GM18868 (cell line): ENCODE results near the gene TARS1.

Experiments used
- ATAC-seq: cut with Tn5 transposase; IDR thresholded peaks from one replicate; pipeline ENCODE4 v1.9.1; 2021; ENCODE audit warnings: mild to moderate bottlenecking, moderate library complexity; ENCODE audit not compliant: unreplicated experiment

The TARS1 gene

DNA sequence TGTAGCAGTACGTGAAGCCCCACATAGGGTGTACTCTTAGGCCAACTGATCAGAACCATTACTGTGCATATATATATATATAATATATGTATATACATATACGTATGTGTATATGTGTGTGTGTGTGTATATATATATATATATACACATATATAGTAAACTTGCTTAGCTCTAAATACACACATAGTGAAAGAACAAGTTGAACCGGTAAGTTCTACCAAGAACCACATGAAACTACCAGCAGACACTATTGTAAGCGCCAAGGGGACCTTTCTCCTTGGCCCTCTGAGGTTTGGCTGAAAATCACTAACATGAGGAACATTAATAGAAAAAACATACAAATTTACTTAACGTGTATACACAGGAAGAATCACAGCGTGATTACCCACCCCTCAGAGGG, 1.8 kb upstream of the TARS1 start:
- ATAC-seq, result no peak

DNA sequence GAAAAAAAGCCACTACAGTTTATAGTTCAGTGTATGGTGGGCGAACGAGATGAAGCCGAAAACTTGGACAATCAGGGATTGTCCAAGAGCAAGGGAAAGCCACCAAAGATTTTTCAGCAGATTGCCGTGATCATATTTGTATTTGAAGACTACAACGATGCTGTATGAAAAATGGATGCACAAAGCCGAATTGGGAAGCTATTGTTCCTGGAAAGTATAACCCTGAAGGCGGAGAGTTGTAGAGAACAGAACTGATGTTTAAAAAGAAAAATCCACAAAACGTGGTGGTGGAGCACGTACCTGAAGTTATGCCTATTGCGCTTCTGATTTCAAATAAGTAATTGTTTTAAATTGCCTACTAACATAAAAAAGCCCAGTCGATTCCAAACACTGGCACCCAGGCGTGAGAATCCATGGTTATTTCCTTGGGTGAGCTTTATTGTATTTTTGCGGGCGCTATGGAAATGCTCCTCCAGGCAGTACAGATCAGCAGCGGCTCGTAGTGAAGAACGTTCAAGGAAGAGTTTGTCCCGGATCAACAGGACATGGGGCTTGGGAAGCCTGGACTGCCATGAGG, 772 bp upstream of the TARS1 start:
- no peak for ATAC-seq

DNA sequence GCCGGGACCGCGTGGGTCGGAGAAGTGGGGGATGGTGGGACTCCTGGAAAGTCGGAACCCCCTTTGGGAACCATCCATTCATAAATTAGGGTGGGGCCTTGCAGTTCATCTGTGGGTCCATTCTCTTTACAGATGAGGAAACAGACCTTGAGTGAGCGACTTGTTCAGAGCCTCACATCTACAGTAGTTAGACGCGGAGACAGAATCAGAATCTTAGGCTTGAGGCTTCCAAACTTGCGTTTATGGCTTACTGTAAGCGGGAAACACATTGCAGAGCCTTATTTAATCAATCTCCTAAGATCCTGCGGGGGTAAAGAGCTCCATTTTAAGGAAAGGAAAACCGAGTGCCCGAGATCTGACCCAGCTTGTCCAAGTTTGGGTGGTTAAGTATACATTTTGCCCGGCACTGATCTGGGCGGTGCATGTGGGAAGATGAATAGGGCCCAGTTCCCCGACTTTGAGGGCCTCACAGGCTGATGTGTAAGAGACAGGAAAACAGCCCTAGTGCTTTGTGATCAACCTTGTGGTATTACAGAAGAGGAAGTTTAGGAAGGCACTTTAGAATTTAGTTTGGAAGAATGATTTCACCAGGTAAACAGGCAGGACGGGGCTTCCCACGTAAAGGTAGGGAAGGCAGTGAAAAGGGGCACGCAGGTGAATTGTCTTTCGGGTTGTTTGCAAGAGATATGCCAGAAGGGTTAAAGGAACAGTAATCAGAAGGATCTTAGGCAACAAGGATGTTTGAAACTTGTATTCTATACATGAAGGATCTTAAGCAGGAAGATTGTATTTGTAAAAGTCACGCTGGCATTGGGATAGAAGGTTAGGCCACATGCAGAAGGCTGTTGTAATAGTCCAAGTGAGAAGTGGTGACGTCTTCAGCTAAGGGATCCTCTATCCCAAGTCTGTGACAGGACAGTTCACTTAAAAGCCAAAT, 744 bp downstream of the TARS1 start:
- ATAC-seq, result no peak

DNA sequence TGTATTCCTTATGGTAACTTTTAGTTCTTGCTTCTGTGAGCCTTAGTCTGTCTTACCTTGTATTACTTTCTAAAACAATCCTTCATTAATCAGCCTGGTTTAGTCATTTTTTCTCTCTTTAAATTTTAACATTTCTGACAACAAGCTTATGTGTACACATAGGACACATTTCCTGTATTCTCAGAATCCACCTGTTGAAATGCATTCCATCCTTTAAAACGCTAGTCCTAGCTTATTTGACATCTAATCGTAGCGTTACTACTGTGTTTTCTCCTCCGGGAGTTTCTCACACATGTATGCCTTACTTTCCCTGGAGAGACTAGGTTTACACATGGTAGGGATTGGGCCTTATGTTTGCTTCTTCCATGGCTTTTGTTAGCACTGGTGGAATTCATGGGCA, 3.8 kb downstream of the TARS1 start:
- no peak for ATAC-seq

DNA sequence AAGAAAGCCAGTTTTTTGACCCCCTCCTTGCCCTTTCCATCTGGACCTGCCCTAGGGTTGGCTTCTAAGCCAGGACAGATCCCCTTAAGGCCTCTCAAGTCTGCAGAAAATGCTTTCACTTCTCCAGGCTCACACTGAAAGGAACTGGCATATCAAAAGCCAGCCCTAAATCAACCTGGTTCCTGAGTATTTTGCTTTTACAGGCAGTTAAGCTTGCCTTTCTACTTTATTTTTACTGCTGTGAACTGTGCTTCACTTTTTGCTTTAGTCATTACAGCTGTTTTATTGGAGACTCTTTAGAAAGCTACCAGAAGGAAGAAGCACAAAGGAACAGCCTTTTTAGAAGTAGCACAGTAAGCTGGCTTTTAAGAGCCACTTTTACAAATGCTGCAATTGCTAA, 5.0 kb downstream of the TARS1 start:
- ATAC-seq, result no peak

DNA sequence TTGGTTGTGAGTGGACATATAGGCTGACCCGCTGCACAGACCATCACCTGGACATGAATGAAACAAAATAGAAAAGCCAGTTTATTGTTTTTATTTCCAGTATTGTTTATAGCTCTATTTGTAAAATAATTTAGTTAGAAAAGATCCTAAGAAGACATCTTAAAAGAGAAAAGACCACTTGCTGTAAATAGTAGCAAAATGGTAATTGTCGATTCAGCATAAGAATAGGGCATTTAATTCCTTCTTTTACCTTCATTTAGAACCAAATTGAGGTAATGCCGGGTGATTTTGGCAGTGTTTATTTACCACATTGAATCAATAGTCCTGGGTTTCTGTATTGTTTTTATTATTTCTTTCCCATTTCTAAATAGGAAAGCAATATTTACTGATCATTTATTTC, 7.4 kb downstream of the TARS1 start:
- no peak for ATAC-seq

DNA sequence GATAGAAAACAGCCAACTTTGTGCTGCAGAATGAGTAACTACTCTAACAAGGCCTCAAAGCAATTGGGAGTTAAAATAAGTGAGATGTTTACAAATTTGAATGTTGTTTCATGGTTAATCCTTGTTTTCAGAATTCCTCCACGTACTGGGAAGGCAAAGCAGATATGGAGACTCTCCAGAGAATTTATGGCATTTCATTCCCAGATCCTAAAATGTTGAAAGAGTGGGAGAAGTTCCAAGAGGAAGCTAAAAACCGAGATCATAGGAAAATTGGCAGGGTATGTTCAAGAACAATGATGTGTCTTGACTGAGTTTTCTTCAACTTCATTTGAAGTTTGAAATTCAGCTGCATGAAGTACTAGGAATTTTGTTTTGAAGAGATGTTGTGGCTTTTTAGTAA, 16.4 kb downstream of the TARS1 start:
- ATAC-seq, result no peak

DNA sequence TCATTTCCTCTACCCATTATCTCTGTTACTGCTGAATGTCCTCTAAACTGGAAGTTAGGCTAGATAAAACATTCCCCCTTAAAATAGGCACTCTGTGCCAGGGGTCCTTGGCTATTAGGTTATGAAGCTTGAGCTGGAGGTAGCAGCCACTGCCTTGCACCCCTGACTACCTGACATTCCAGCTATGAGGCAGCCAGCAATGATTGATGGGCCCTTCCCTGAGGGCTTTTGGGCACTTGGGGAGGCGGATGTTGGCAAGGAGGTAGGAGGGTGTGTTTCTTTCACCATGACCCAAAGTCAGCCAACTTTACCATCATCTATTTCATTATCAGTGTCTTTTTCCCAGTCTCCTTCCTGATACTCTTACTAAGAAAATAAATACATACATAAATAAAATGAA, 17.1 kb downstream of the TARS1 start:
- no peak for ATAC-seq

DNA sequence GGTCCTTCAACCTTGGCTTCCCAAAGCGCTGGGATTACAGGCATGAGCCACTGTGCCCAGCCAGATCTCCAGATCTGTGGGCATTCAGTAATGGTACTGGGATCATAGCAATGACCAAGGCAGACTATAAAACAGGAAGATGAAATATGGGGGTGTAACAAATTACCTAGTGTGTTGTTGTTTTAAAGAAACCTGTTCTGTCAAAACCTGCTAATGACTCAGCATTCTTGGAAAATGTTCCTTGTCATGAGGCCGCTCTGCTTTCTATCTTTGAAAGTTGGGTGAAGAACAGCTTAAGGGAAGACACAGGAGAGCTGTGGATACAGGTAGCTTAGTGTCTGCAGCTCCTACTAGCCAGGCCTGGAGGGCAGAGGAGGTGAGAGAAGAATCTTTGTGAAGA, 19.4 kb downstream of the TARS1 start:
- ATAC-seq, result no peak

DNA sequence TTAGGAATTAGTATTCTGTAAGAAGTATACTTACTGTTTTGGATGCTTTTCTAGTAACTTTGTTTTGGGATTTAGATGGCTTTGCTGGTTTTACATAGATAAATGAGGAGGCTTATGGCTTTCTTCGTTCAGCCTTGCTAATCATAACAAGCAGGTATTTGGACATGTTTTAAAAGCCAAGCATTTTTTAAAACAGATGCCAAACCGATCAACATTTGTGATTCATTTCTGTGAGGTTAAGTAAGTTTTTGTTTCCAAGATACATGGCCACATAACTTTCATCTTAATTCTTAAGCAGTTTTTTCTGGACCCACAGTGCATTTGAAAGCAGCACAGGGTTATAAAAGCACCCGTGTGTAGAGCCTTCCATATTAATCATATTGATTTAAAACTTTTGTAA, 21.7 kb downstream of the TARS1 start:
- no peak for ATAC-seq

DNA sequence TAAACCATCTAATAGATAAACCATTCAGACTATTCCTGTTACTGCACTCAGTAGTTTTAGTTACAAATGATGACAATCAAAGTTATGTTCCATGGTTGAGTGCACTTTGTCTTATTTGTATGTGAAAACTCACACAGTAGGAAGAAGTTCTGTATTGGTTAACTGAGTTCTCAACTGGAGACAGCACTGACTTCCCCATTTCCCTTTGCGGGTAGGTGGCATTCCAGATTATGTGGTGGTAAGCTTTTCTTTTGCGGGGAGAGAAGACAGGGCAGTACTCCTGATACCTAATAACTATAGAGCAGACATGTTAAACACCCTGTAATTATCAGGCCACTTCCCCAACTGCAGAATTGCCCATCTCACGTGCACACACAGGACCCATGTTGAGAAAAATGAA, 24.4 kb downstream of the TARS1 start:
- ATAC-seq, result no peak

DNA sequence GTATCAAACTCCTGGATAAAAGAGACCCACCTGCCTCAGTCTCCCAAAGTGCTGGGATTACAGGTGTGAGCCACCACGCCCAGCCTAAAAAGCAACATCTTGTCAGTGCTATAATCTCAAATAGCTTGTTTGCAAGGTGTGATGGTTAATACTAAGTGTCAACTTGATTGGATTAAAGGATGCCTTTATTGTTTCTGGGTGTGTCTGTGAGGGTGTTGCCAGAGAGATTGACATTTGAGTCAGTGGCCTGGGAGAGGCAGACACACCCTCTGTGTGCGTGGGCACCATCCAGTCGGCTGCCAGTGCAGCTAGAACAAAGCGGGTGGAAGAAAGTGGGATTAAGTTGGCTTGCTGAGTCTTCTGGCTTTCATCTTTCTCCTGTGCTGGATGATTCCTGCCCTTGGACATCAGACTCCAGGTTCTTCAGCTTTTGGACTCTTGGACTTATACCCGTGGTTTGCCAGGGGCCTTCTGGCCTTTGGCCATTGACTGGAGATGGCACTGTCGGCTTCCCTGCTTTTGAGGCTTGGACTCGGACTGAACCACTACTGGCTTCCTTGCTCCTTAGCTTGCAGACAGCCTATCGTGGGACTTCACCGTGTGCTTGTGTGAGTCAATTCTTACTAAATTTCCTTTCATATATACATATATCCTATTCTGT, 28.1 kb downstream of the TARS1 start:
- ATAC-seq, result no peak

DNA sequence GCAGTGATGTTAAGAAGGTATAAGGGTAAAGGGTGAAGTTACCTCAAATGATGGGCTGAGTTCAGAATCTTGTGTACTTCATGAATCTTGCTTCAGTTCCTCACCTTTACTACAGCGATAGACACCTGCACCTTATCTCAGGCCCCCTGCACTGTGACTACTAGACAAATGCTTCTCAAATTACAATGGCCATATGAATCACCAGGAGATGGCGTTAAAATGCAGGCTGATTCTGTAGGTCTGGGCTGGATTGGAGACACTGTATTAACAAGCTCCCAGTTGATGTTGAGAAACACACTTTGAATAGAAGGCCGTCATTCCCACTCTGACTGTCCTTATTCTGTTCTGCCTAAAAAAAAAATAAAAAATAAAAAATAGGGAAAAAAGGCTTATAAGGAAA, 29.8 kb downstream of the TARS1 start:
- ATAC-seq, result no peak

DNA sequence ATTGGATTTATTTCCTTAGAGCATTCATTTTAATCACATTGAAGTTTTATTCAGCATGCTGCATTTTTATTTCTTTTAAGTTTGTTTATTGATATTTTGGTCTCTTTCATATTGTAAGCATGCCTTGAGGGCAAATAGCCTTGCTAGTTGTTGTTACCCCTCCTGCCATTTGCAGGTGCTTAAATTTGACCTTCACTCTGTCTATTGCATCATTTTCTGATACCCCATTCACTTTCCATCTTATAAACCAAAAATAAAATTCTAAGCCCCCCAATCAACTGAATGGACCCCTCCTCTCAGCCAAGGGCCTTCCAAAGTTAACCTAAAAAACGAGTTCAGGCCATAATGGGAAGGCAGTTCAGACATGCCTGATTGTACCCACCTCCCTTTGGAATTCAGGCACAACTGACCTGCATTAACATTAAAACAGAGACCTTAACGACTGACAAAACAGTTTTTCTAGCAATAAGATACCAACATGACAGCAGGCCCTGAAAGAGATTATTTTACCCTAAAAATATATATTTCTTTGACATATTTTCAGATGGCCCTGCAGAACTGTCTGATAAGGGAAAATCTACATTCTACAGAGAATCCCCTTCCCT, 32.1 kb downstream of the TARS1 start:
- ATAC-seq, result no peak

DNA sequence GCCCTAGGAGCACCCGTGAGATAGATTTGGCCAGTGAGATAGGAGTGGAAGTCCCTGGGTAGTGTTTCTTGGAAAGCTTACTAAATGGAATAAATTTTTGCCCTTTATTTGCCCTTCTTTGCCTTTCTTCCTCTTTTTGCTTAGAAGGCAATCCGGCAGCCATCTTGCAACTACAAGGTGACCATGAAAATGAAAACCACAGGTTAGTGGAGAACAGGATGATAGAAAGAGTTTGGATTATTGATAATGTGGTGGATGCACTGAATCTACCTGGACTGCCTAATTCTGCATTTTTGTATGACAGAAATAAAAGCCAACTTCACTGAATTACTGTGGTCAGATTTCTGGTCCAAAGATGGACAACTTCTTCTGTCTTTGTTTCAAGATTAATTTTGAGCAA, 33.2 kb downstream of the TARS1 start:
- ATAC-seq, result no peak

DNA sequence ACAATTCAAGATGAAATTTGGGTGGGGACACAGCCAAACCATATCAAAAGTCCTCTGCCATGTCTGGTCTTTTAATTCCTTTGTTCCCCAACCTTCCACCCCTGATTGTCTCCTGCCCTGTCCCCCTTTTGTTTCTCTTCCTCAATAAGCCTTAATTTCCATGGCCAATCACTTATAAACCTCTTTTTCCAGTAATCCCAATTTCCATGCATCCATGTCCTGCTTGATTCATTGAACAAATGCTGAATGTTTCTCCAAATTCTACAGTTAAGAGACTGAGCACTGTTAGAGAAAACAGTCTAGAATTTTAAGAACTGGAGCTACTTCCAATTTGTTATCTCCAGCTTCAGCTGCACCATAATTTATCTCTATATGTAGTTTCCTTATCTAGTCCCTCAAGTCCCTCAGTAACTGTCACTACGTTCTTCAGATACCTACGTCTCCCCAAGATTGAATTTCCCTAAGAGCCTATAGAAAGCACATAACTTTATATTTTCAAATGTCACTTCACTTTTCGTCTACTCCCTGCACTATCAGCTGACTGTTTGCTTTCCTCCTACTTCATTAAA, 34.2 kb downstream of the TARS1 start:
- no peak for ATAC-seq

DNA sequence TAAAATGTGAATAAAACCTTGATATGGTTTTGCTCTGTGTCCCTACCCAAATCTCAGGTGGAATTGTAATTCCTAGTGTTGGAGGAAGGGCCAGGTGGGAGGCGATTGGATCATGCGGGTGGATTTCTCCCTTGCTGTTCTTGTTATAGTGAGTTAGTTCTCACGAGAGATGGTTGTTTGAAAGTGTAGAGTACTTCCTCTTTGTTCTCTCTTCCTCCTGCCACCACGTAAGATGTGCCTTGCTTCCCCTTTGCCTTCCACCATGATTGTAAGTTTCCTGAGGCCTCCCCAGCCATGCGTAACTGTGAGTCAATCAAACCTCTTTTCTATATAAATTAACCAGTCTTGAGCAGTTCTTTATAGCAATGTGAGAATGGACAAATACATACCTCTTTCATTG, 34.9 kb downstream of the TARS1 start:
- ATAC-seq, result no peak

DNA sequence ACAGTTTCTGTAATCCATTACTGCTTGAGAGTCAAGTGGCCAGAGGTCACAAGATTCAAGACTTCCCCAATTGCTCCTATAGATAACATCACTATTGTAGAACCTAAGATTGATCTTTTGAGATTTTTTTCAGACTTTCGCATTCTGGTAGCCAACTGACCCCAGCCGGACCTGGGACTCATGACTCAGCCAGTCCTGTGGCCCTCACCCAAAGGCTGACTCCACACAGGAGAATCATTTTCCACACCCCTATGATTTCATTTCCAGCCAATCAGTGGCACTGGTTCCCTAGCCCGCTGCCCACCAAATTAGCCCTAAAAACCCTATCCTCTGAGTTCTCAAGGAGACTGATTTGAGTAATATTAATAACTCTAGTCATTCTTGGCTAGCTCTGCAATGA, 36.2 kb downstream of the TARS1 start:
- no peak for ATAC-seq

DNA sequence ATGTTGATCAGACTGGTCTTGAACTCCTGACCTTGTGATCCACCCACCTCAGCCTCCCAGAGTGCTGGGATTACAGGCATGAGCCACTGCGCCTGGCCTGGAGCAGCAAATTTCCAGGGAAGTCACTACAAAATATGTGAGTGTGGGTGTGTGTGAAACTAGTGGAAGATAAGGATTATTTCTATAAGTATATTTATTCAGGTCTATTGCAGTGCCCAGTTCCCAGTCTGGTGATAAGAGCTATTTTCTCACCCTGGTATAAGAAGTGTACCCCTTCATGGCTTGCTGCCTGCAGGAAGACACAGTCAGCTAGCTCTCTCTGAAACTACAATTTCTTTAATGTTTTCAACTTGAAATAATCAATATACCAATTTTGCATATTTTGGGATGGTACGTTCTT, 37.1 kb downstream of the TARS1 start:
- ATAC-seq, result no peak

DNA sequence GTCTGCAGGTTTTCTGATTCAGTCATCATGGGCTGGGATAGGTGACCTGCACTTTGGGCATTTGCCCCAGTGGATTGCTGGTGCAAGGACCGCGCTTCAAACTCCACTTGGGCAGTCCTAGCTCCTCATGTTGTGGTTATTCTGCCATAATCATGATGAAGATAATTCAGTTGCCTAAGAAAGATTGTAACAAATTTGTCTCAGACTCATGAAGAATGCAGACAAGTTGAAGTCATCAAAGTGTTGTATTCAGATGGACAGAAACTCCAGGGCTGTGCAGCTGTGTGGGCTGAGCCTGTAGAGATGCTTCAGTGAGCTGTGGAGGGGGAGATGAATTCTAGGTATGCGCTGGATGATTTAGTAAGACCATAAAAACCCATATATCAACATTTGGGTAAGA, 38.5 kb downstream of the TARS1 start:
- no peak for ATAC-seq

DNA sequence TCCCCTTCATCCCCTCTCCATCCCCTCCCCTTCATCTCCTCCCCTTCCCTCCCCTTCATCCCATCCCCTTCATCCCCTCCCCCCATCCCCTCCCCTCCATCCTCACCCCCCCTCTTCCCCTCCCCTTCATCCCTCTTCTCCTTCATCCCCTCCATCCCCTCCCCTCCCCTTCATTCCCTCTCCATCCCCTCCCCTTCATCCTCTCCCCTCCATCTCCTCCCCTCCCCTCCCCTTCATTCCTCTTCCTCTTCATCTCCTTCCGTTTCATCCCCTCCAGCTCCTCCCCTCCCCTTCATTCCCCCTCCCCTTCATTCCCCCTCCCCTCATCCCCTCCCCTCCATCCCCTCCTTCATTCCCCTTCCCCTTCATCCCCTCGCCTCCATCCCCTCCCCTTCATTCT, 40.1 kb downstream of the TARS1 start:
- no peak for ATAC-seq
